Right lobe of liver (tissue), 4 donors: Measurements from ENCODE around the gene ALK.

Experiments
- POLR2A ChIP-seq: fragments of 450-650 bp; IDR thresholded peaks from one replicate; pipeline ENCODE4 v1.6.1; 2017; ENCODE audit warnings: antibody characterized with exemption, mild to moderate bottlenecking
- TF ChIP-seq, protein P1 (sequence below), 4 donors: fragments of 200-600 bp in 3 of 4; fragments of 450-650 bp in 1 of 4; IDR thresholded peaks; one replicate each; pipeline versions ENCODE4 v1.5.1 to v1.8.0; 2016 to 2022; ENCODE audit warnings: antibody characterized with exemption in 4 of 4, mild to moderate bottlenecking in 2 of 4
- donor health status: DM: no; HTN: no; CAD: no.
- donor health status: DM: no; HTN: no; CAD: no.
- donor health status: DM: no; HTN: yes; CAD: no.

DNA sequence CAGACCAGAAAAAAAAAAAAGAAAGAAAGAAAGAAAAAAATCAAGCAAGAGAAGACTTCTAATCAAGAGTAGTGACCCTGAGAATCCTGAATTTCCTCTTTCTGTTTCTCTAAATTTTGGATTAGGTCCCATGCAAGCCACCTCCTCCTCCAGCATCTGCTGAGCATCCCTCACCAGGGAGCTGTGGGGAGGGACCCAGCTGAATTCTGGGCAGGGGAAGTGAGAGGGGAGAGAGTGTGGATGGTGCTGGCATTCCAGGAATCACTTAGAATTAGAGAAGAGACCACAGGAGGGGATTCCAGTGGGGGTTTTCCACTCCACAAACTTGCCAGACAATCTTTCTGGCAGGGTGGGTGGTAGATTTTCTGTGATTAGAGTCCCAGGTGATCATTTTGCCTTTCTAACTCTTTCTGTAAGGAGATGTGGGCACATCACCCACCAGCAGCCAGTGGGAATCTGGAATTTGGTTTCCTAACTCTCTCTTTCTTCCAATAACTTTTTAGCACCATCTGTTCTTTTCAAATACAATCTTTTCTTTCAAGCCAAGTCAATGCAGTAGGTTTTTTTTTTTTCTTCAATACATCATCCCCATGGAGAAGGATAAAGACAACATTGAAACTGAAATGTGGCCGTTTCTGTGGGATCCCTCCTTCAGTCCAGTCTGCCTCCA, 526.9 kb downstream of the ALK start:
- TF ChIP-seq, protein P1, sequence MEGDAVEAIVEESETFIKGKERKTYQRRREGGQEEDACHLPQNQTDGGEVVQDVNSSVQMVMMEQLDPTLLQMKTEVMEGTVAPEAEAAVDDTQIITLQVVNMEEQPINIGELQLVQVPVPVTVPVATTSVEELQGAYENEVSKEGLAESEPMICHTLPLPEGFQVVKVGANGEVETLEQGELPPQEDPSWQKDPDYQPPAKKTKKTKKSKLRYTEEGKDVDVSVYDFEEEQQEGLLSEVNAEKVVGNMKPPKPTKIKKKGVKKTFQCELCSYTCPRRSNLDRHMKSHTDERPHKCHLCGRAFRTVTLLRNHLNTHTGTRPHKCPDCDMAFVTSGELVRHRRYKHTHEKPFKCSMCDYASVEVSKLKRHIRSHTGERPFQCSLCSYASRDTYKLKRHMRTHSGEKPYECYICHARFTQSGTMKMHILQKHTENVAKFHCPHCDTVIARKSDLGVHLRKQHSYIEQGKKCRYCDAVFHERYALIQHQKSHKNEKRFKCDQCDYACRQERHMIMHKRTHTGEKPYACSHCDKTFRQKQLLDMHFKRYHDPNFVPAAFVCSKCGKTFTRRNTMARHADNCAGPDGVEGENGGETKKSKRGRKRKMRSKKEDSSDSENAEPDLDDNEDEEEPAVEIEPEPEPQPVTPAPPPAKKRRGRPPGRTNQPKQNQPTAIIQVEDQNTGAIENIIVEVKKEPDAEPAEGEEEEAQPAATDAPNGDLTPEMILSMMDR (IDR thresholded peaks at IDR 0.05) = no peak
- no peak for TF ChIP-seq POLR2A
